Ectodermal cell (in vitro differentiated cells): ENCODE measurements around the gene ZC3H11A.
"Not testable (repeated sequence)": the region's sequence is repeated elsewhere in the genome, so short reads cannot be mapped to it uniquely, and the experiment has no call there.

Experiments used
- H3K27ac ChIP-seq: 2 replicates; pipeline ENCODE4 v1.7.0; 2013; ENCODE audit warnings: mild to moderate bottlenecking, low read depth, low read length; ENCODE audit not compliant: insufficient read depth, poor library complexity, severe bottlenecking
- H3K27me3 ChIP-seq: 2 replicates; pipeline ENCODE4 v1.7.0; 2013; ENCODE audit warnings: mild to moderate bottlenecking, low read length; ENCODE audit not compliant: insufficient read depth, control insufficient read depth, poor library complexity, severe bottlenecking
- H3K36me3 ChIP-seq: one replicate; pipeline ENCODE4 v1.7.0; 2013; ENCODE audit warnings: low read length; ENCODE audit not compliant: control insufficient read depth, insufficient read depth
- H3K4me1 ChIP-seq: one replicate; pipeline ENCODE4 v1.7.0; 2013; ENCODE audit warnings: low read length; ENCODE audit not compliant: control insufficient read depth, insufficient read depth
- H3K4me3 ChIP-seq: 2 replicates; pipeline ENCODE4 v1.7.0; 2013; ENCODE audit warnings: low read depth, low read length, control low read depth; ENCODE audit not compliant: insufficient read depth
- H3K9me3 ChIP-seq: 2 replicates; pipeline ENCODE4 v1.7.0; 2013; ENCODE audit warnings: mild to moderate bottlenecking, low read length, moderate library complexity; ENCODE audit not compliant: control insufficient read depth
- WGBS, 2 experiments: methylation state at CpG; one replicate each; pipeline ENCODE4 v1.1.7; 2013; ENCODE audit warnings: missing lambda C conversion rate in 2 of 2; 5-methylcytosine and 5-hydroxymethylcytosine counted together

Gene ZC3H11A

GRCh38 chr1:203778789-203779188, 16.6 kb upstream of the ZC3H11A start:
- H3K4me3 ChIP-seq, result no peak overlapping the region
- 87 to 94% methylated on average over 4 of the region's 4 CpGs for WGBS, 2 experiments

GRCh38 chr1:203781962-203782361, 13.5 kb upstream of the ZC3H11A start:
- H3K4me3 ChIP-seq, result no peak overlapping the region
- H3K27ac ChIP-seq, result no peak overlapping the region
- H3K9me3 ChIP-seq, result no peaks in the 10 kb centered on the region
- no peaks in the 10 kb centered on the region for H3K27me3 ChIP-seq
- no peaks in the 10 kb centered on the region for H3K4me1 ChIP-seq
- no peaks in the 10 kb centered on the region for H3K36me3 ChIP-seq
- WGBS, 2 experiments, result 89 to 91% methylated on average over 7 of the region's 7 CpGs

More at GRCh38 chr1:203778789-203779188, 16.6 kb upstream of the ZC3H11A start:
- Histone ChIP-seq H3K36me3 (no peaks in the 10 kb centered on the region), H3K27me3 (no peaks in the 10 kb centered on the region), H3K27ac (no peak overlapping the region), H3K9me3 (no peaks in the 10 kb centered on the region), H3K4me1 (no peaks in the 10 kb centered on the region)

- H3K9me3 ChIP-seq, result no peaks in the 10 kb centered on the region
- H3K27me3 ChIP-seq, result no peaks in the 10 kb centered on the region
- no peaks in the 10 kb centered on the region for H3K4me1 ChIP-seq
- H3K4me3 ChIP-seq, result no peak overlapping the region
- no peak overlapping the region for H3K27ac ChIP-seq
- no peaks in the 10 kb centered on the region for H3K36me3 ChIP-seq
- WGBS, 2 experiments, result 48 to 56% methylated on average over 3 of the region's 3 CpGs
Observed at GRCh38 chr1:203789966-203790365, 5.5 kb upstream of the ZC3H11A start.

GRCh38 chr1:203791498-203791897, 3.9 kb upstream of the ZC3H11A start:
- 77 to 86% methylated on average over 3 of the region's 3 CpGs for WGBS, 2 experiments

DNA sequence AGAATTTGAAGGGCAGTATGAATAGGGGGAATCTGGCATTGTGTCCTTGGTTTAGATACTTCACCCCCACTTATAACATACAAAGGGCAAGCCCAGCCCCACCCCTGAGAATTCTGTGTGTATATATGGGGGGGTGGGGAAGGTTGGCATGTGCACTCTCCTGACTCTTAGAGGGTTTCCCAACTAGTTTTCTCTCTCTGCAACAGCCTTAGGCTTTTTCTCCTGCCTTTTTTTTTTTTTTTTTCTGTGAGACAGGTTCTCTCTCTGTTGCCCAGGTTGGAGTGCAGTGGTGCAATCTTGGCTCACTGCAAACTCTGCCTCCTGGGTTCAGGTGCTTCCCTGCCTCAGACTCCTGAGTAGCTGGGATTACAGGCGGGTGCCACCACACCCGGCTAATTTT, 2.9 kb upstream of the ZC3H11A start:
- Histone ChIP-seq H3K9me3 (no peaks in the 10 kb centered on the region), H3K27ac (no peak overlapping the region), H3K27me3 (no peaks in the 10 kb centered on the region), H3K36me3 (peaks cover 3% of the 10 kb centered on the region), H3K4me1 (no peaks in the 10 kb centered on the region), H3K4me3 (no peak overlapping the region)
- WGBS, 2 experiments, result 89 to 90% methylated on average over 2 of the region's 2 CpGs

More at GRCh38 chr1:203791498-203791897, 3.9 kb upstream of the ZC3H11A start:
- H3K9me3 ChIP-seq, result no peaks in the 10 kb centered on the region
- no peak overlapping the region for H3K4me3 ChIP-seq
- H3K27ac ChIP-seq, result no peak overlapping the region
- no peaks in the 10 kb centered on the region for H3K27me3 ChIP-seq
- no peaks in the 10 kb centered on the region for H3K36me3 ChIP-seq
- no peaks in the 10 kb centered on the region for H3K4me1 ChIP-seq

- not testable (repeated sequence) for H3K27ac ChIP-seq, H3K27me3 ChIP-seq, H3K4me3 ChIP-seq, H3K9me3 ChIP-seq, H3K4me1 ChIP-seq
- H3K36me3 ChIP-seq, result peaks cover 12% of the 10 kb centered on the region
- 84 to 94% methylated on average over 7 of the region's 7 CpGs for WGBS, 2 experiments
Observed at GRCh38 chr1:203793561-203793960, 1.9 kb upstream of the ZC3H11A start.

- H3K36me3 ChIP-seq, result peaks cover 20% of the 10 kb centered on the region
- H3K27ac ChIP-seq, result no peak overlapping the region
- 69 to 73% methylated on average over 19 of the region's 19 CpGs for WGBS, 2 experiments
- H3K4me1 ChIP-seq, result no peaks in the 10 kb centered on the region
- peak overlapping the region; percentile 84 for H3K4me3 ChIP-seq
- H3K27me3 ChIP-seq, result no peaks in the 10 kb centered on the region
- H3K9me3 ChIP-seq, result no peaks in the 10 kb centered on the region
Observed at GRCh38 chr1:203794764-203795440, 521 bp upstream of the ZC3H11A start.

DNA sequence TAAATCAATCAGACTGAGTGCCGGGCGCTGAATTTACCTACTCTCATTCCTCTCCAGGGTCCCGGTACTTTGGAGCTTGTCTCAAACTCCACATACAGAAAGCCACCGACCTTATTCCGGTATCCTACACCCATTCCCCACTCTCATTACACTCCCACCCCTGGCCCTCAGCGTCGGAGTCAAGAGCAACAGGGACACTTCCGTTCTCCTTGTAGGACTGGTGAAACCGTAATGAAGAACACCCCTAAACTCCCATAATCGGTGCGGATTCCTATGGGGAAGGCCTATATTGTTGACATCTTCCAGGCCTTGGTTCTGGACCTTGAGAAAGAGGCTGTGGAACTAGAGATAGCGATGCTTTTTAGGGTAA, 798 bp downstream of the ZC3H11A start:
- no peaks in the 10 kb centered on the region for H3K9me3 ChIP-seq
- no peaks in the 10 kb centered on the region for H3K4me1 ChIP-seq
- WGBS, 2 experiments, result 1% methylated on average over 12 of the region's 12 CpGs
- no peaks in the 10 kb centered on the region for H3K27me3 ChIP-seq
- peaks cover 20% of the 10 kb centered on the region for H3K36me3 ChIP-seq
- H3K27ac ChIP-seq, result peak overlapping the region; percentile 99
- peak overlapping the region; percentile 84 for H3K4me3 ChIP-seq

DNA sequence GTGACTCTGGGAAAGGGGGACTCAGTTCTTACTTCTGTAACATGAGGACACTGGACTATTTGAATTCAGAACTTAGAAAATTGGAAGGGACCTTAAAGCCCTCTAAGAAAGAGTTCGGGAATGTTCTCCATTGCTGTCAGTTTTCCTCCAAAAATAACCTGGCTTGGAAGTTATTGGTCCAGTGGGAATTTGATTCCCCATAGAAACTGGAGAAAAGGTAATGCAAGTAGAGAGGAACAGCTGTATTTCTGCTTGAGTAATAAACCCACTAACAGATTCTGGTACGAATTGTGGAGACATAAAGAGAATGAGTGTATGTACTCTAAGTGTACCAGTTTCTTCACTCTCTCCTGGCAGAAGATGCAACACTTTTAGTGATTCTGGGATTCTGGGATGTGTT, 1.8 kb downstream of the ZC3H11A start:
- peak overlapping the region; percentile 84 for H3K4me3 ChIP-seq
- H3K36me3 ChIP-seq, result peaks cover 20% of the 10 kb centered on the region
- H3K4me1 ChIP-seq, result no peaks in the 10 kb centered on the region
- WGBS, 2 experiments, result 94 to 100% methylated on average over 2 of the region's 2 CpGs
- no peaks in the 10 kb centered on the region for H3K9me3 ChIP-seq
- no peak overlapping the region for H3K27ac ChIP-seq
- no peaks in the 10 kb centered on the region for H3K27me3 ChIP-seq

GRCh38 chr1:203797948-203798655, 2.7 kb downstream of the ZC3H11A start:
- Histone ChIP-seq H3K4me3 (no peak overlapping the region), H3K4me1 (no peaks in the 10 kb centered on the region)
- 96 to 98% methylated on average over 6 of the region's 6 CpGs for WGBS, 2 experiments

More at GRCh38 chr1:203797948-203798655, 2.7 kb downstream of the ZC3H11A start:
- no peaks in the 10 kb centered on the region for H3K27me3 ChIP-seq
- H3K27ac ChIP-seq, result no peak overlapping the region
- peaks cover 23% of the 10 kb centered on the region for H3K36me3 ChIP-seq
- no peaks in the 10 kb centered on the region for H3K9me3 ChIP-seq
